Measurements from ENCODE around the gene PRR3.

DNA sequence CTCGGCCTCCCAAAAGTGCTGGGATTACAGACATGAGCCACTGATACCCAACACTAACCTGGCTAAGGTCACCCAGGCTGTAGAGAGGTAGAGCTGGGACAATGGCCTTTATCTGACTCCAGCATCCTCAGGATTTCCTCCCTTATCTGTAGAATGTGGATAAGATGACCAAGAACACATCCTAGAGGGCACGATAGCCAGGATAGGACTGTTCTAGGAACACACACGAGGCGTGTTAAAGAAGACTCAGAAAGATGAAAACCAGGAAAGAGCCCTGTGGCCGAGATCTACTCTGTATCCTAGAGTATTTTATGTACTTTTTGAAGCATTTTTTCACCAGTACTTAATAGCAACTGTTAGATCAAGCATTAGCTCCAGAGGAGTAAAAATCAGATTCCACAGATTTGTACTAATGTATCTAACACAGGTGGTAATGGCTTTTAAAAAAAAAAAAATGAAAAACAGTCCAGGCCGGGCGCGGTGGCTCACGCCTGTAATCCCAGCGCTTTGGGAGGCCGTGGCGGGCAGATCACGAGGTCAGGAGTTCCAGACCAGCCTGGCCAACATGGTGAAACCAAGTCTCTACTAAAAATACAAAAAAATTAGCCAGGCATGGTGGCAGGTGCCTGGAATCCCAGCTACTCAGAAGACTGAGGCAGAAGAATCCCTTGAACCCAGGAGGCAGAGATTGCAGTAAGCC lies 42.7 kb downstream of the PRR3 start:
- TF ChIP-seq CTCF (conservative IDR thresholded peaks at IDR 0.05; ENCODE audit: low read depth, low read length) (no peak), EZH2 (IDR thresholded peaks at IDR 0.05; ENCODE audit: low read length, unreplicated experiment) (no peak)

Data from PC-3 (cell line).